ENCODE measurements around the gene TWSG1. TPM values are rescaled to one million over a fixed set of nuclear protein-coding genes. Genes with fewer than 3 reads are reported as not detected.
"Not testable (repeated sequence)": the region's sequence is repeated elsewhere in the genome, so short reads cannot be mapped to it uniquely, and the experiment has no call there.

TWSG1 gene
- total RNA-seq, 1 experiment from 2014 or later: 39.4 TPM

- H3K27ac ChIP-seq: peak overlapping the region; percentile 93; the same call in 1 of the 2 replicates
- H3K4me1 ChIP-seq: peaks cover 7% of the 10 kb centered on the region; the same call in 1 of the 2 replicates
- DNase-seq: no peak
- H3K27me3 ChIP-seq: no peaks in the 10 kb centered on the region
- H3K4me3 ChIP-seq: no peak overlapping the region
- H3K36me3 ChIP-seq: no peaks in the 10 kb centered on the region
- H3K9me3 ChIP-seq (replicated peaks): no peaks in the 10 kb centered on the region
Observed at GRCh38 chr18:9418047-9418690, 83.6 kb downstream of the TWSG1 start.

- Histone ChIP-seq H3K4me1 (peaks cover 7% of the 10 kb centered on the region; the same call in 1 of the 2 replicates), H3K27me3 (no peaks in the 10 kb centered on the region), H3K4me3 (no peak overlapping the region), H3K36me3 (no peaks in the 10 kb centered on the region), H3K27ac (no peak overlapping the region), H3K9me3 (replicated peaks) (no peaks in the 10 kb centered on the region)
- peak in 1 of 2 experiments; percentile 10 for DNase-seq
Observed at GRCh38 chr18:9419956-9420631, 85.5 kb downstream of the TWSG1 start.

- H3K9me3 ChIP-seq (replicated peaks): no peaks in the 10 kb centered on the region
- no peaks in the 10 kb centered on the region for H3K36me3 ChIP-seq
- H3K4me3 ChIP-seq: no peak overlapping the region
- peaks cover 3% of the 10 kb centered on the region; the same call in 1 of the 2 replicates for H3K4me1 ChIP-seq
- H3K27me3 ChIP-seq: no peaks in the 10 kb centered on the region
- H3K27ac ChIP-seq: no peak overlapping the region
- DNase-seq: no peak
Observed at GRCh38 chr18:9421096-9421900, 86.7 kb downstream of the TWSG1 start.

GRCh38 chr18:9421901-9422327 lies 87.3 kb downstream of the TWSG1 start:
- Histone ChIP-seq H3K36me3 (no peaks in the 10 kb centered on the region), H3K4me1 (no peaks in the 10 kb centered on the region), H3K27me3 (no peaks in the 10 kb centered on the region), H3K4me3 (no peak overlapping the region), H3K27ac (no peak overlapping the region), H3K9me3 (replicated peaks) (no peaks in the 10 kb centered on the region)
- no peak for DNase-seq

GRCh38 chr18:9422816-9423519 lies 88.4 kb downstream of the TWSG1 start:
- no peaks in the 10 kb centered on the region for H3K4me1 ChIP-seq
- H3K27ac ChIP-seq: no peak overlapping the region
- no peaks in the 10 kb centered on the region for H3K36me3 ChIP-seq
- H3K4me3 ChIP-seq: no peak overlapping the region
- no peaks in the 10 kb centered on the region for H3K9me3 ChIP-seq (replicated peaks)
- DNase-seq: no peak
- H3K27me3 ChIP-seq: no peaks in the 10 kb centered on the region

GRCh38 chr18:9423648-9424047 lies 89.1 kb downstream of the TWSG1 start:
- DNase-seq; H3K27me3 ChIP-seq; H3K4me3 ChIP-seq; H3K4me1 ChIP-seq; H3K36me3 ChIP-seq; H3K27ac ChIP-seq; H3K9me3 ChIP-seq (replicated peaks): not testable (repeated sequence)

GRCh38 chr18:9424235-9424634 lies 89.7 kb downstream of the TWSG1 start:
- H3K36me3 ChIP-seq; H3K27me3 ChIP-seq; H3K4me3 ChIP-seq; H3K27ac ChIP-seq; H3K4me1 ChIP-seq; DNase-seq; H3K9me3 ChIP-seq (replicated peaks): not testable (repeated sequence)

- Histone ChIP-seq H3K4me1 (no peaks in the 10 kb centered on the region), H3K9me3 (replicated peaks) (no peaks in the 10 kb centered on the region)
- DNase-seq: no peak
Observed at GRCh38 chr18:9426753-9427152, 92.2 kb downstream of the TWSG1 start.

GRCh38 chr18:9428301-9428706 lies 93.7 kb downstream of the TWSG1 start:
- Histone ChIP-seq H3K36me3 (no peaks in the 10 kb centered on the region), H3K4me1 (no peaks in the 10 kb centered on the region), H3K27me3 (no peaks in the 10 kb centered on the region), H3K4me3 (no peak overlapping the region), H3K27ac (no peak overlapping the region), H3K9me3 (replicated peaks) (no peaks in the 10 kb centered on the region)
- no peak for DNase-seq

More at GRCh38 chr18:9426753-9427152, 92.2 kb downstream of the TWSG1 start:
- no peaks in the 10 kb centered on the region for H3K27me3 ChIP-seq
- no peak overlapping the region for H3K4me3 ChIP-seq
- no peak overlapping the region for H3K27ac ChIP-seq
- H3K36me3 ChIP-seq: no peaks in the 10 kb centered on the region

- H3K4me1 ChIP-seq: no peaks in the 10 kb centered on the region
- DNase-seq: no peak
Observed at GRCh38 chr18:9428862-9429661, 94.5 kb downstream of the TWSG1 start.

GRCh38 chr18:9429662-9429993 lies 95.1 kb downstream of the TWSG1 start:
- H3K27ac ChIP-seq: no peak overlapping the region
- DNase-seq: no peak
- no peaks in the 10 kb centered on the region for H3K9me3 ChIP-seq (replicated peaks)
- no peaks in the 10 kb centered on the region for H3K36me3 ChIP-seq
- no peak overlapping the region for H3K4me3 ChIP-seq
- H3K4me1 ChIP-seq: no peaks in the 10 kb centered on the region
- H3K27me3 ChIP-seq: no peaks in the 10 kb centered on the region

More at GRCh38 chr18:9428862-9429661, 94.5 kb downstream of the TWSG1 start:
- H3K36me3 ChIP-seq: no peaks in the 10 kb centered on the region
- H3K27me3 ChIP-seq: no peaks in the 10 kb centered on the region
- H3K27ac ChIP-seq: no peak overlapping the region
- no peaks in the 10 kb centered on the region for H3K9me3 ChIP-seq (replicated peaks)
- no peak overlapping the region for H3K4me3 ChIP-seq

GRCh38 chr18:9430315-9430714 lies 95.7 kb downstream of the TWSG1 start:
- not testable (repeated sequence) for DNase-seq; H3K9me3 ChIP-seq (replicated peaks); H3K4me1 ChIP-seq; H3K4me3 ChIP-seq; H3K36me3 ChIP-seq; H3K27me3 ChIP-seq; H3K27ac ChIP-seq

- Histone ChIP-seq H3K36me3 (no peaks in the 10 kb centered on the region), H3K27me3 (no peaks in the 10 kb centered on the region), H3K9me3 (replicated peaks) (no peaks in the 10 kb centered on the region), H3K4me1 (no peaks in the 10 kb centered on the region), H3K27ac (no peak overlapping the region), H3K4me3 (no peak overlapping the region)
- DNase-seq: no peak
Observed at GRCh38 chr18:9431296-9431695, 96.7 kb downstream of the TWSG1 start.

- Histone ChIP-seq H3K27ac (peak overlapping the region; percentile 73; the same call in 1 of the 2 replicates), H3K4me3 (peak overlapping the region; percentile 56)
- peak; percentile 64 to 71 for DNase-seq
- H3K9me3 ChIP-seq (replicated peaks); H3K27me3 ChIP-seq; H3K4me1 ChIP-seq; H3K36me3 ChIP-seq: not testable (repeated sequence)
Observed at GRCh38 chr18:9433122-9433521, 98.5 kb downstream of the TWSG1 start.

All from SJCRH30 (cell line).